HG02885 (cell line): ENCODE results near the gene ZNF256.

Source experiments
- ATAC-seq: cut with Tn5 transposase; IDR thresholded peaks from one replicate; pipeline ENCODE4 v1.9.1; 2021; ENCODE audit warnings: mild to moderate bottlenecking; ENCODE audit not compliant: unreplicated experiment, poor library complexity

The ZNF256 gene

GRCh38 chr19:57900311-57900710 lies 47.2 kb downstream of the ZNF256 start:
- ATAC-seq = no peak
